NCI-H1092 treated with DMSO at 0.1 percent for 48 hours (cell line): ENCODE measurements around the gene PTPRT.

Experiments used
- DNase-seq: peaks from one replicate; lab custom pipeline; 2025; lab: John Stamatoyannopoulos, UW

The PTPRT gene

GRCh38 chr20:42974347-42974746, 215.4 kb downstream of the PTPRT start:
- no peak for DNase-seq

DNA sequence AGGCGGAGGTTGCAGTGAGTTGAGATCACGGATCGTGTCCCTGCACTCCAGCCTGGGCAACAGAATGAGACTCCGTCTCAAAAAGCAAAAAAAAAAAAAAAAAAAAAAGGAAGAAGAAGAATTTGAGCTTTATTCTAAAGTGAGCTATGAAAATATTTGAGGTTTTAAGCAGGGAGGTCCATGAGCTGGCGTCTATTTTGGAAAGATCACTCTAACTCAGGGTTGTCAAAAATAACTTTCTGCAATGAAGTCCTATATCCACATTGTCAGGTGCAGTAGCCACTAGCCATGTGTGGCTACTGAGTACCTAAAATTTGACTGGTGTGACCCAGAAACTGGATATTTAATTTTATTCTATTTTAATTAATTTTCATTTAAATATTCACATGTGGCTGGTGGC, 217.1 kb downstream of the PTPRT start:
- DNase-seq: no peak

DNA sequence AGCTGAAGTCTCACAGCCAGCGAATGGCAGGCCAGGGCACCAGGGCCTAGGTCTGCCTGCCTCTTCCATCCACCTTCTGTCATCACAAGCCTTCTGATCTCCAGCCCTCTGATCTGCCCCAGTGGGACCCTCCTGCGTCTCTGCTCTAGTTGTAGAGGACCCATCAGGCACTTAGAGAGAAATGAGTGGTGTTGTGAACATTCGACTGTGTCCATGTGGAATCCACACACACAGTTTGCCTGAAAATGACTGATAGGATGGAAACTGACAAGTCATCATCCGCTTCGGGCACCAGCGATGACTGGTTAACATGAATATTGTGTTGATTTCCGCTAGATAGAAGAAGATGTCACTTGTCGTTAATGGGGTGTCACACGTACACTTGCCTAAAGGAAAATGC, 221.0 kb downstream of the PTPRT start:
- DNase-seq: no peak

- no peak for DNase-seq
These were observed 225.9 kb downstream of the PTPRT start for GRCh38 chr20:42963796-42964195.

GRCh38 chr20:42961771-42962170, 227.9 kb downstream of the PTPRT start:
- no peak for DNase-seq

GRCh38 chr20:42959996-42960395, 229.7 kb downstream of the PTPRT start:
- no peak for DNase-seq

DNA sequence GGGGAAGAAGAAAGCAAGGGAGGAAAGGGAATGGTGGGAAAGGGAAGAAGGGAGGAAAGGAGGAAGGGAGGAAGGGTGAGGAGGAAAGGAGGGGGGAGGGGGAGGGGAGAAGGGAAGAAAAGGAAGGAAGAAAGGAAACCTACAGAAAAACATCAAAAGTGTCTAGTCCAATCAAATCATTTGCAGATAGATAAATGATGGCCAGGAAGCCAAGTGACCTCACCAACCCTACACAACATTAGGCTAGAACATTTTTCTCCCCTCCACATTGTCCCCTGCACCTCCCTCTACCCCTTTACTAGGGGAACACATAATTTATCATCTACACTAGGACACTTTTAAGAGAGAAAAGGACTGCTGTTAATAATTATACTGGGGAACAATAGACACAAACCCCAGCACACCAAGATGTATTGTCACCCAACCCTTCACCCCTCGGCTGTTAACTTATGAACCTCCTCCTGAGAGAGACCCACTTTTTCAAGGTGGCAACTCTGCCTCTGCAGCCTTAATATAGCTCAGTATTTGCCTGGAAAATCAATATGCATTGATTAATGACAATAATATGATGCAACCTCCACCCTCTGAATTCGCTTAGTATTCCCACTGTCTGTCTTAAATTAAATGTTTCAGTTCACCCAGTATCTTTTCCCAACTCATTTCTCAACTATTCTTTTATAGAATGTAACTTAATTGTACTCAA, 231.2 kb downstream of the PTPRT start:
- no peak for DNase-seq

DNA sequence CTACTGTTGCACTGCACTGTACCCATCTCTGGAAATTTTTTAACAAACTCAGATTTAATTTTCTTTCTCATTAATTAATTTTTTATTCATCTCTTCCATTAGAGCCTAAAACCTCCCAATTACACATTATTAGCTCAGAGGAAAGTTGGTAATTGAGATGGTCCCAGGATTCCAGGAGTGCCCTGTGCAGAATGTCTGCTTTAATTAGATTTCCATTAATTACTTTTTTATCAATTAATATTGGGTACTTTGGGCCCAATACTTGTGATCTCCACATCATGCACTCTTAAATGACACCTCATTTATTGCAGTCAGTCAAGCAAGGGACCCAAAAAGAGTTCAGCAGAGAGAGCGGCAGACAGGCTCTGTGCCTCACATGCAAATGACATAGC, 232.0 kb downstream of the PTPRT start:
- no peak for DNase-seq

DNA sequence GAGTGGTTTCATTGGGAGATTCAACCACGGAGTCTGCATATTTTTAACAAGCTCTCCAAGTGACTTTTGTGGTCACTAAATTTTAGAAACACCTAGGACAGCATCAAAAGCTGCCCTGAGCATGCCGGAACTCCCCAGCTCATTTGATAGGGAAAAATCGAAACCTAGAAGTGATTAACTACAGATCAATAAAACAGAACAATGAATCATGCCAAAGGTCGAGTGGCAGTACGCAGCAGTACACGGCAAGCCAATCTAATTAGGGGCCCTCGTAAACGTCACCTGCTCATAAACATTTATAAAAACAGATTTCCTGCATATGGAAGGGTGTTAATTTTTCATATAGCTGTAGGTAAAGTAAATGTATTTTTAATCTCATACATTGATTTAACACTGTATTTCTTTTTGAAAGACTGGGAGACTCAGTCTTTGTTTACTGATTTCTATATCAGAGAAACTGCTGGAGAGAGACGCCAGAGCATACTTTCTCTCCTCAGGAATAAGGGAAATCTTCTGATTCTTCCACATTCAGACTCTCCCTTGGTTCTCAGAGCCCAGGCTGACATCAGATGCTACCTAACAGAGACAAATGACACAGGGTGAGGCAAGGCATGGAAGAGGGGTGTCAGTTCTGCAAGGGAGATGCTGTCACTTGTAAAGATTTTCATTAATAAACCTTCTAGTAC, 232.5 kb downstream of the PTPRT start:
- DNase-seq: no peak

DNA sequence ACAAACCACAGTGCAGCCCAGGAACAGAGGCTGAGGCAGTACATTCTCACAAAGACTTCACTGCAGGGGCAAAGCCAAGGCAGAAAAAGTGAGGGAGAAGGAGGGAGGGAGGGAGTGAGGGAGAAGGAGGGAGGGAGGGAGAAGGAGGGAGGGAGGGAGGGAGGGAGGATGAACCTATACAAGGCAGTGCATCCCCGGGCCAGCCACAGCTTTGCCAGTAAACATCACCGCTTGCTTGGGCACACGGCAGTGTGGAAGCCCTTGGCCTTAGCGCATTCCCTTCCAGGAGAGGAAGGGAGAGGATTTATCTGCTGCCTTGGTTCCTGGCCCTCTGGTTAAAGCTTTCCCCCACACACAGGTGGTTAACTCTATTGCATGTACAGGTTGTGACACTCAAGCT, 234.0 kb downstream of the PTPRT start:
- DNase-seq: no peak

DNA sequence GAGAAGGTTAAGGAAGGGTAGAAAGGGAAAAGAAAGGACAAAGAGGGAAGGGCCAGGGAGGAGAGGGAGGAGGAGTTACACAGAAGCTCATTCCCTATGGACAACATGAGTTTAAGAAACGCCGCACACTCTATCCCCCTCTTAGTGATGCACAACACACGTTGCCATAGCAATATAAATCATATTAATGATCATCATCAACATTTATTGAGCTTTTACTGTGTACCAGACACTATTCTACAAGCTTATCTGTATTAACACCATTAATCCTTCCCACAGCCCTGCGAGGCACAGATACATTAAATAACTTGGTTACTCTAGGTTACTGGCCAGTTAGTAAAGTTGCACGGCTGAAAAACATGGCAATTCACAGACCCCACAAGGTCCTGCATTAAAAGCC, 234.8 kb downstream of the PTPRT start:
- DNase-seq: no peak

DNA sequence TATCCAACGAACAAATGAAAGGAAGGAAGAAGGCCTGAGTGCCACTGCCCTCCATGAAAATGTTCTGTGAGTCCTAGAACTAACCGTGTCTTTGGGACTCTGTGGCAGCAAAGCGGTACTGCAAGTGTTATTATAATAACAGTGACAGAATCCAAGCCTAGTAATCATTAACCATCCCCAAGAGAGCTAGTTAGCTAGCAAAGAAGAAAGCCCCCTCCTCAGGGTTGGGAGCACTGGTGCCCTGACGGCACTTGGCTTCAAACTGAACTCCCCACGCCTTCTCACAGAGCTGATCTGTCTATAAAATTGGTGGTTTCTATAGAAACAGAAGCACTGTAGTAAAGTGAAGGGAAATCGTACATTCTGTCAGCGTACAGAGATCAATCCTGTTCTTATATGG, 239.8 kb downstream of the PTPRT start:
- no peak for DNase-seq

DNA sequence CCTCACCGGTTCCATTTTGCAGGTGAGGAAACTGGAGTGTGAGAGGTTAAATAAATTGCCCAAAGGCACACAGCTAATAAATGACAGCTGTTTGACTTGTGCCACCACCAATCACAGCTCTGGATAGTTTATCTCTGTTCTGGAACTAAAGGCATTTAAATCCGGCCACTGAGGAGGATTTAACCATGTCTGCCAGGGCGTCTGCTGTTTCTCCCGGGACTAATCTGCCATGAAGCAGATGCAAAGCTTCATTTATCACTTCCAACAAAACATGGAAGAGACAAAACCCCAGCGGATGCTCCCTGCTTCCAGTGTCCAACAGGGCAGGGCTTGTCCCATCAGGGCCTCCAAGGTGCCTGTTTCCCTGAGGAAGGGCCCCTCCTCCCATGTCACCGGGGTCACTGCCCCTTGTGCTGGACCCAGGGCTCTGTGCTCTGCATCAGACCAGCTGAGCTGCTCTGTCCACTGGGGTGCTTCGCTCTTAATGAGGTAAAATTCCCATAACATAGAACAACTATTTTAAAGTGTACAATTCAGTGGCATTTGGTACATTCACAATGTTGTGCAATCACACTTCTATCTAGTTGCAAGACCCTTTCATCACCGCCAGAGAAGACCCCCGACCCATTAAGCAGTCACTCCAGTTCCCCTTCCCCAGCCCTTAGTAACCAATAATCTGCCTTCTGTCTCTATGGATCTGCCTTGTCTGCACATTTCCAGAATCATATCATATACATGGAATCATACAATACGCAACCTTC, 244.3 kb downstream of the PTPRT start:
- no peak for DNase-seq

DNA sequence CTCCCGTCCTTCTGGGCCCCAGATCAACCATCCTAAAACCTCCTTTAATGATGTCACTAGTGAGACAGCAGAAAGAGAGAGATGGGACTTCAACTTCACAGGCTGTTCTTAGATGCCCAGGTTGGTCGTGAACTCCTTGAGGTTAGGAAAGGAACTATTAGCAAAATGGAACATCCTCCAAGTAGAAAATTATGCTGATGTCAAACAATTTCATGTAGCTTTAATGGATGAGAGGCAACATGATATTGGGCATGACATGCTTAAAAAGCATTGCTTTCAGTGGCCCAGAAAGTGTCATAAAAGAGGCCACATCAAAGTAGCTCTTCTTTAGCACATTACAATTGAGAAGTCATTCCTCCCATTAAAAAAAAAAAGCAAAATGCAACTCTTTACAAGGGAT, 248.1 kb downstream of the PTPRT start:
- no peak for DNase-seq

- no peak for DNase-seq
These were observed 251.1 kb downstream of the PTPRT start for GRCh38 chr20:42938441-42939205.

DNA sequence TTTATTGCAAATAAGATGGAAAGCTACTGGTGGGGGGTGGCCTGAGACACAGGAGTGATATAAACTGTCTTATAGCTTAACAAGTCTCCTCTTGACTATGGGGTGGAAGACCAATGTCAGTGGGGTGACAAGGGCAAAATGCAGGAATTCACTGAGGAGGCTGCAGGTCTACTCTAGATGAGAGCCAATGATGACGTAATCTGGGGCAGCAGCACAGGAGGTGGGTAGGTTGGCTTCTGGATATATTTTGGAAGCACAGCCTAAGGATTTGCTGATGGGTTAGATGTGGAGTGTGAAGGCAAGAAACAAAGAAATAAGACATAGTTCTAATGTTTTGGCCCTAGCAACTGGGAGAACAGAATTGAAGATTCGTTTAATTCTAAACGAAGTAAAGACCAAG, 253.2 kb downstream of the PTPRT start:
- no peak for DNase-seq

GRCh38 chr20:42924215-42924614, 265.5 kb downstream of the PTPRT start:
- no peak for DNase-seq

- no peak for DNase-seq
These were observed 266.3 kb downstream of the PTPRT start for GRCh38 chr20:42923348-42923918.

DNA sequence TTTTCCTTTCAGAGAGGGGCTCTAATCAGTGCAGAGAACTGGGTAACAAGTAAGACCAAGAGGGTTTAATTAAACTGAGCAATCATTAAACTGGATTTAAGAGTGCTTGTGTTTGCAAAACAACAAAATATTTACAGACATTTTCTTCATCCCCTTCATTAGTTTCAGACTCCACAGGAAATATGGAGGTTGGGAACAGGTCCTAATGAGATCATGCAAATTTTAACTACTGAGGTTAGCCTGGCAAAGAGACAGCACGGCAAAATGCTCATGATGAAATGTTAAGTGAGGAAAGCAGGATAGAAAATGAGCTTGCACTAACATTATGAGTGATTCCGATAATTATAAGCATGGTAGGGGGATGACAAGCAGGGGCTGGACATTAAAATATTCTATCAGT, 268.9 kb downstream of the PTPRT start:
- no peak for DNase-seq

DNA sequence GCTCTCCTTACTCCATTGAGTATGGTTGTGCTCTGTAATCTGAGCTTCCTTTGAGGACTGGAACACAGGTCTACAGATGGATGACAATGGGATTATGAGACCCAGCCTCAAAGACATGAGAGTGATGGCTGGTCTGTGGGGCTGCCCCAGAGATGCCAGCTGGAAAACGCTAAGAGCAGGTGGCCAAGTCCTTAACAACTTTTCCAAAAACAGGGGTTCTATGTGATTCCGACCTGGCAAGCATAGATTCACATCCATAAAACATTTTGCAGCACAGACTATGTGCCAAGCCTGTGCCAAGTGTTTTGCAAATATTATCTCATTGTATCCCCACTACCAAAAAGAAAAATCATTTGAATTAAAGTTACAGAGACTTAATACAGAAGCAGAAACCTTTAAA, 270.4 kb downstream of the PTPRT start:
- no peak for DNase-seq

DNA sequence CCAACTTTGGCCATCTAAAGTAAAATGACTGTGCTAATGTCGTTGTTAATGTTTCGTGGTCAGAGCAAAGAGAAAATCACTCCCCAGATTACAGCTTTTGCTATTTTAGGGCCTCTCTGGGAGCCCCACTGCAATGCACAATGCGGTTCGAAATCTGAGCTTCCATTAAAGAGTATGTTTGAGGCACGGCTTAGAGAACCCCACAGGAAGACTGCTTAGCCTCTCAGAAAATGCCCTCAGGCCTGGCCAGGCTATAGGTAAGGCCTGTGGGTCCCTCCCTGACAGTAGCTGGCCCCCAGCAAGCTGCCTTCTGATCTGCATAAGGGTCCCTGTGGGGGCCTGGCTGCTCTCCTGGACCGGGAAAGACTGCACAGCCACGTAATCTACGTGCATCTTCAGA, 274.6 kb downstream of the PTPRT start:
- DNase-seq: no peak

GRCh38 chr20:42914302-42914701, 275.4 kb downstream of the PTPRT start:
- no peak for DNase-seq
